B cell (primary cell): ENCODE measurements around the gene CLEC11A. TPM values are rescaled to one million over a fixed set of nuclear protein-coding genes. Genes with fewer than 3 reads are reported as not detected.

Experiments
- ATAC-seq: fragments of 200-7000 bp; cut with Tn5 transposase; one replicate; pipeline ENCODE4 v1.10.0; 2021; ENCODE audit warnings: low read depth, mild to moderate bottlenecking, moderate number of reproducible peaks, moderate library complexity
- CTCF ChIA-PET: fragments of 350-600 bp; sonication (Branson Sonifier 250); formaldehyde crosslinking; loops from one replicate; lab custom pipeline; 2021; ENCODE audit warnings: antibody characterized with exemption, inconsistent platforms; lab: Charles Lee
- POLR2A ChIA-PET: fragments of 350-600 bp; sonication (Branson Sonifier 250); formaldehyde crosslinking; loops from one replicate; lab custom pipeline; 2021; ENCODE audit warnings: antibody characterized with exemption; lab: Charles Lee
- DNase-seq: peaks from one replicate; pipeline ENCODE4 v3.0.0; 2013
- H2AFZ ChIP-seq: 2 replicates; pipeline ENCODE4 v1.6.1; 2012; ENCODE audit warnings: mild to moderate bottlenecking, low read depth, low read length; ENCODE audit not compliant: insufficient read depth, poor library complexity, severe bottlenecking
- H3K27ac ChIP-seq, 2 donors: 1 replicate in 1 of 2; 2 replicates in 1 of 2; pipeline ENCODE4 v1.5.1; 2012 to 2013; ENCODE audit warnings: low read length in 2 of 2, mild to moderate bottlenecking in 2 of 2, moderate library complexity in 1 of 2
- H3K27me3 ChIP-seq, 4 experiments: fragments of 200-600 bp in 1 of 4; sonication (generic) in 1 of 4; replicated peaks in 1 of 4; 1 replicate in 2 of 4; 2 replicates in 2 of 4; pipeline versions ENCODE4 v1.6.1 to v1.7.0; 2013 to 2016; ENCODE audit warnings: low read length in 3 of 4, mild to moderate bottlenecking in 2 of 4, mixed read lengths in 1 of 4, moderate library complexity in 1 of 4; ENCODE audit not compliant: insufficient read depth in 4 of 4, control insufficient read depth in 3 of 4; ENCODE audit errors: control extremely low read depth in 1 of 4
- H3K36me3 ChIP-seq, 2 experiments: replicated peaks in 1 of 2; 1 replicate in 1 of 2; 2 replicates in 1 of 2; pipeline versions ENCODE4 v1.6.1 to v1.7.1; 2013; ENCODE audit warnings: low read length in 1 of 2; ENCODE audit not compliant: insufficient read depth in 2 of 2, control insufficient read depth in 1 of 2; ENCODE audit errors: control extremely low read depth in 1 of 2, extremely low read depth in 1 of 2
- H3K4me1 ChIP-seq, 2 donors: fragments of 200-600 bp in 1 of 2; sonication (generic) in 1 of 2; 1 replicate in 1 of 2; 2 replicates in 1 of 2; pipeline versions ENCODE4 v1.5.1 to v1.6.1; 2013 to 2017; ENCODE audit warnings: low read length in 2 of 2; ENCODE audit not compliant: control insufficient read depth in 2 of 2, insufficient read depth in 2 of 2
- H3K4me2 ChIP-seq: replicated peaks from 2 replicates; pipeline ENCODE3; 2012; ENCODE audit warnings: mild to moderate bottlenecking, low read depth, low read length; ENCODE audit not compliant: poor library complexity, severe bottlenecking
- H3K4me3 ChIP-seq, 5 experiments: fragments of 200-600 bp in 1 of 5; sonication (generic) in 1 of 5; 1 replicate in 3 of 5; 2 replicates in 2 of 5; pipeline versions ENCODE4 v1.5.1 to v1.7.0; 2011 to 2016; ENCODE audit warnings: low read length in 4 of 5, mild to moderate bottlenecking in 4 of 5, low read depth in 2 of 5, control low read depth in 1 of 5, moderate library complexity in 1 of 5; ENCODE audit not compliant: insufficient read depth in 1 of 5; ENCODE audit errors: control extremely low read depth in 1 of 5, extremely low read depth in 1 of 5
- H3K79me2 ChIP-seq: fragments of 200-600 bp; sonication (generic); one replicate; pipeline ENCODE4 v1.6.0; 2016; ENCODE audit warnings: low read length; ENCODE audit not compliant: control insufficient read depth, insufficient read depth
- H3K9ac ChIP-seq: fragments of 200-600 bp; sonication (generic); 2 replicates; pipeline ENCODE4 v1.6.1; 2017; ENCODE audit warnings: mild to moderate bottlenecking, low read length, moderate library complexity
- H3K9me3 ChIP-seq, 3 donors: one replicate each; pipeline versions ENCODE4 v1.6.1 to v1.7.1; 2013; ENCODE audit warnings: low read length in 2 of 3; ENCODE audit not compliant: control insufficient read depth in 2 of 3, insufficient read depth in 1 of 3; ENCODE audit errors: control extremely low read depth in 1 of 3
- H4K20me1 ChIP-seq: 2 replicates; pipeline ENCODE4 v1.6.0; 2012; ENCODE audit warnings: mild to moderate bottlenecking, low read length; ENCODE audit not compliant: insufficient read depth, control insufficient read depth, poor library complexity, severe bottlenecking
- H3K27ac Mint-ChIP-seq: one replicate; pipeline ENCODE4 v1.8.0; 2021; ENCODE audit warnings: mixed read lengths
- H3K27me3 Mint-ChIP-seq: one replicate; pipeline ENCODE4 v1.8.0; 2021; ENCODE audit warnings: mixed read lengths
- H3K4me1 Mint-ChIP-seq: one replicate; pipeline ENCODE4 v1.8.0; 2021; ENCODE audit warnings: mixed read lengths
- H3K4me3 Mint-ChIP-seq: one replicate; pipeline ENCODE4 v1.8.0; 2021; ENCODE audit warnings: mixed read lengths
- H3K9me3 Mint-ChIP-seq: one replicate; pipeline ENCODE4 v1.8.0; 2022; ENCODE audit warnings: mixed read lengths; ENCODE audit not compliant: insufficient read depth
- EZH2 ChIP-seq: IDR thresholded peaks from 2 replicates; pipeline ENCODE4 v1.6.1; 2012; ENCODE audit warnings: borderline replicate concordance, low read depth, mild to moderate bottlenecking, moderate library complexity, low read length; ENCODE audit not compliant: insufficient read depth, poor library complexity, severe bottlenecking
- WGBS: methylation state at CpG from one replicate; pipeline ENCODE4 v1.1.5; 2013; ENCODE audit warnings: missing lambda C conversion rate; ENCODE audit not compliant: insufficient coverage; 5-methylcytosine and 5-hydroxymethylcytosine counted together
- intact Hi-C: fragments of 100-400 bp; cut with micrococcal nuclease; formaldehyde crosslinking; loops from one replicate; pipeline ENCODE4 v1.10.0; 2022
- polyA plus RNA-seq: library from polyadenylated mRNA; depleted of rRNA; stranded (reverse); fragments of >200 nt; gene quantifications from 2 replicates; pipeline ENCODE4 v1.2.3, GENCODE V29; 2012
- total RNA-seq, 2 donors: library from RNA; stranded (reverse); fragments of 120-200 nt in 1 of 2; gene quantifications; 1 replicate in 1 of 2; 2 replicates in 1 of 2; pipeline versions ENCODE4 v1.2.3 to v1.2.4, GENCODE V29; 2013 to 2022
- TF ChIP-seq, protein P1 (sequence below): fragments of 200-600 bp; IDR thresholded peaks from one replicate; pipeline ENCODE4 v1.8.0; 2022; ENCODE audit warnings: antibody characterized with exemption, mild to moderate bottlenecking

Gene CLEC11A
- total and polyA plus RNA-seq, 2 donors (not counting 1 experiment from before 2014, with no cell fraction given): 0.52 to 1.6 TPM

GRCh38 chr19:50710094-50710493 lies 13.1 kb upstream of the CLEC11A start:
- WGBS: 77% methylated on average over 7 of the region's 10 CpGs
- peaks cover 53% of the 10 kb centered on the region for H3K27me3 Mint-ChIP-seq
- intact Hi-C loops: no loop called here
- Histone ChIP-seq H3K79me2 (no peaks in the 10 kb centered on the region), H2AFZ (no peak overlapping the region), H3K27ac (no peak overlapping the region), H4K20me1 (no peaks in the 10 kb centered on the region), H3K4me2 (no peak overlapping the region), H3K36me3 (no peaks in the 10 kb centered on the region), H3K9ac (no peak overlapping the region), H3K4me3 (no peak overlapping the region), H3K27me3 (peaks cover 0 to 24% (median 1%) of the 10 kb centered on the region in 4 experiments), H3K4me1 (no peaks in the 10 kb centered on the region), H3K9me3 (peaks cover 0 to 10% (median 0%) of the 10 kb centered on the region in 3 donors)
- CTCF ChIA-PET: no interaction called here
- no peak for DNase-seq
- TF ChIP-seq EZH2: no peak
- TF ChIP-seq, protein P1, sequence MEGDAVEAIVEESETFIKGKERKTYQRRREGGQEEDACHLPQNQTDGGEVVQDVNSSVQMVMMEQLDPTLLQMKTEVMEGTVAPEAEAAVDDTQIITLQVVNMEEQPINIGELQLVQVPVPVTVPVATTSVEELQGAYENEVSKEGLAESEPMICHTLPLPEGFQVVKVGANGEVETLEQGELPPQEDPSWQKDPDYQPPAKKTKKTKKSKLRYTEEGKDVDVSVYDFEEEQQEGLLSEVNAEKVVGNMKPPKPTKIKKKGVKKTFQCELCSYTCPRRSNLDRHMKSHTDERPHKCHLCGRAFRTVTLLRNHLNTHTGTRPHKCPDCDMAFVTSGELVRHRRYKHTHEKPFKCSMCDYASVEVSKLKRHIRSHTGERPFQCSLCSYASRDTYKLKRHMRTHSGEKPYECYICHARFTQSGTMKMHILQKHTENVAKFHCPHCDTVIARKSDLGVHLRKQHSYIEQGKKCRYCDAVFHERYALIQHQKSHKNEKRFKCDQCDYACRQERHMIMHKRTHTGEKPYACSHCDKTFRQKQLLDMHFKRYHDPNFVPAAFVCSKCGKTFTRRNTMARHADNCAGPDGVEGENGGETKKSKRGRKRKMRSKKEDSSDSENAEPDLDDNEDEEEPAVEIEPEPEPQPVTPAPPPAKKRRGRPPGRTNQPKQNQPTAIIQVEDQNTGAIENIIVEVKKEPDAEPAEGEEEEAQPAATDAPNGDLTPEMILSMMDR: no peak
- H3K9me3 Mint-ChIP-seq: no peaks in the 10 kb centered on the region
- no peak overlapping the region for H3K4me3 Mint-ChIP-seq
- H3K4me1 Mint-ChIP-seq: no peaks in the 10 kb centered on the region
- no peak overlapping the region for H3K27ac Mint-ChIP-seq
- POLR2A ChIA-PET: no interaction called here
- no peak for ATAC-seq

- Histone ChIP-seq H3K27me3 (peaks cover 0 to 21% (median 1%) of the 10 kb centered on the region in 4 experiments), H3K4me2 (no peak overlapping the region), H3K4me3 (no peak overlapping the region), H3K79me2 (no peaks in the 10 kb centered on the region), H3K36me3 (no peaks in the 10 kb centered on the region), H2AFZ (no peak overlapping the region), H3K9ac (no peak overlapping the region), H3K4me1 (no peaks in the 10 kb centered on the region), H3K9me3 (peaks cover 0 to 10% (median 0%) of the 10 kb centered on the region in 3 donors), H3K27ac (no peak overlapping the region), H4K20me1 (no peaks in the 10 kb centered on the region)
- H3K27me3 Mint-ChIP-seq: peaks cover 53% of the 10 kb centered on the region
- POLR2A ChIA-PET: no interaction called here
- H3K27ac Mint-ChIP-seq: no peak overlapping the region
- H3K9me3 Mint-ChIP-seq: no peaks in the 10 kb centered on the region
- CTCF ChIA-PET: no interaction called here
- no peak for TF ChIP-seq EZH2
- TF ChIP-seq, protein P1: no peak
- DNase-seq (no peak), ATAC-seq (no peak)
- H3K4me1 Mint-ChIP-seq: no peaks in the 10 kb centered on the region
- H3K4me3 Mint-ChIP-seq: no peak overlapping the region
- intact Hi-C loops: no loop called here
- 76% methylated on average over 5 of the region's 5 CpGs for WGBS
Observed at GRCh38 chr19:50710612-50711011, 12.6 kb upstream of the CLEC11A start.
